Activated naive CD4-positive, alpha-beta T cell (primary cell): Measurements from ENCODE around the gene PRDM16.

Experiments used
- DNase-seq, 4 experiments: peaks; one replicate each; lab custom pipeline; 2025; lab: John Stamatoyannopoulos, UW

PRDM16 gene

DNA sequence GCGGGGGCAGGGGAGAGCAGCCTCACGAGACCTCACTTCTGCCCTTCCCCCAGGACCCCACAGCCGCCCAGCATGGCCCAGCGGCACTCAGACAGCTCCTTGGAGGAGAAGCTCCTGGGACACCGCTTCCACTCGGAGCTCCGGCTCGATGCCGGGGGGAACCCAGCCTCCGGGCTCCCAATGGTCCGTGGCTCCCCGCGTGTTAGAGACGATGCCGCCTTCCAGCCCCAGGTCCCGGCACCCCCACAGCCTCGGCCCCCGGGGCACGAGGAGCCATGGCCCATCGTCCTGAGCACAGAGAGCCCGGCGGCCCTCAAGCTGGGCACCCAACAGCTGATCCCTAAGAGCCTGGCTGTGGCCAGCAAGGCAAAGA is 394.0 kb downstream of the PRDM16 start:
- no peak for DNase-seq

GRCh38 chr1:3463408-3463863 is 394.4 kb downstream of the PRDM16 start:
- DNase-seq, result no peak

- no peak for DNase-seq
Measured at GRCh38 chr1:3463891-3464648, 395.1 kb downstream of the PRDM16 start.

DNA sequence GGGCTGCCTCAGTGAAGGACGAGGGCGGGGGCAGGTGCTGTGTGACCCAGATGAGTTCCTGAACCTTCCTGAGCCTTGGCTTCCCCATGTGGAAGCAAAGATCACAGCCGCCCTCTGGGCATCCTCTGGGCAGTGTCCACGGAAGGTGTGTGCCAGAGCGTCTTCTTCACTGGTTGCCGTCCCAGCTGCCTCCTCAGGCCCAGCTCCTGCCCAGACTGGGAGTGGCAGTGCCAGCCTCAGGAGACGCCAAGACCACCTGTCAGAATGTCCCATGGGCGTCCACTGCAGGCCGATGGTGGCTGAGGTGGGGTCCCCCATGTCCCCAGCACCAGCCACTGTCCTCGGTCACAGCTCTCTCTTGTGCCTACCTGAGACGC is 395.6 kb downstream of the PRDM16 start:
- DNase-seq, result no peak

DNA sequence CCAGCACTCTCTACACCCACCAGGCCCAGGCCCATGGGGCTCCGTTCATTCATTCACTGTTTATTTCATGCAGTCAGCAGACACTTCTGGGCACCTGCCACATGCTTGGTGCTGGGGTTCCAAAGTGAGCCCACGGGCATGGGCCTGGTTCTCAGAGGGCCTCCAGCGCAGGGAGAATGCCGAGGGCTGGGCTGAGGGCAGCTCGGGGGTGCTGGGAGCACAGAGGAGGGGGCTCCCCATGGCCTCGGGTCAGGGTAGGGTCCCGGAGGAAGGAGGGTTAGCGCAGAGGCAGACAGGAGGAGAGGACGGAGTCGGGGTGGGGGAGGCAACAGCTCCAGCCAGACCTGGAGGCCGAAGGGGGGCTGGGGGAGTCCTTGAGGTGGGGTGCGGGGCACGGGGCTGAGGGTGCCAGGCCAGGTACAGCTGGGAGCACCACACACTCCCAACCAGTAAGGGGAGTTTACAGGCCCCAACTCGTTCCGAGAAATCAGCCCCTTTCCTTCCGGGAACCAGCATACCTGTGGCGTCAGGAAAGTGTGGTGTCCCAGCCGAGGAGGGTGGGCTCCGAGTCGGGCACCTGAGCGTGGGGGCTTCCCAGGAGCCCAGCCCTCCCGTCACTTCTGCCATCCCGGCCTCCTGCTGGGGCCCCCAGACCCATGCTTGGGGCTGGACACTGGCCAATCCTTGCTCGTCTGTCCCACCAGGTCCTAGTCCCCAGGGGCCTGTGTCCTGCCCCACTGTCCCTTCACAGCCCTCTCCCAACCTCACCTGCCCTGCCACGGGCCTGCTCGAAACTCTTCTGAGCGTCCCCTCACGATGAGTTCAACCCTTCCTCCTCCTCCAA is 396.3 kb downstream of the PRDM16 start:
- no peak for DNase-seq

DNA sequence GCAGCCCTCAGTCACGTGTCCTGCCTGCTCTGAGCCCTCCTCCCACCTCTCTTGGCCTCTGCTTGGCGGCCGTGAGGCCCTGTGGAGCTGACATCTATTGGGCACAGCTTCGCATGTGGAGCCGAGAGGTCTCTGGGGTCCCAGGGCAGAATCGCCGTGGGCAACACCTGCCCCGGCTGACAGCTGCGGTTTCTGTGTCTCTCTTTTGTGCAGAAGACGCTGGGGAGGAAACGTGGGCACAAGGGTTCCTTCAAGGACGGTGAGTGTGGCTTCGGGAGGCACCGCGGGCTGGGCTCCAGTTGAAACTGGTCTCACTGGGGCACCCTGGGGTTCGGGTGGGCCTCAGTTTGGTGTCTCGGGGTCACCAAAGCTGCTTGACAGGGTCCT is 396.9 kb downstream of the PRDM16 start:
- DNase-seq, result no peak

DNA sequence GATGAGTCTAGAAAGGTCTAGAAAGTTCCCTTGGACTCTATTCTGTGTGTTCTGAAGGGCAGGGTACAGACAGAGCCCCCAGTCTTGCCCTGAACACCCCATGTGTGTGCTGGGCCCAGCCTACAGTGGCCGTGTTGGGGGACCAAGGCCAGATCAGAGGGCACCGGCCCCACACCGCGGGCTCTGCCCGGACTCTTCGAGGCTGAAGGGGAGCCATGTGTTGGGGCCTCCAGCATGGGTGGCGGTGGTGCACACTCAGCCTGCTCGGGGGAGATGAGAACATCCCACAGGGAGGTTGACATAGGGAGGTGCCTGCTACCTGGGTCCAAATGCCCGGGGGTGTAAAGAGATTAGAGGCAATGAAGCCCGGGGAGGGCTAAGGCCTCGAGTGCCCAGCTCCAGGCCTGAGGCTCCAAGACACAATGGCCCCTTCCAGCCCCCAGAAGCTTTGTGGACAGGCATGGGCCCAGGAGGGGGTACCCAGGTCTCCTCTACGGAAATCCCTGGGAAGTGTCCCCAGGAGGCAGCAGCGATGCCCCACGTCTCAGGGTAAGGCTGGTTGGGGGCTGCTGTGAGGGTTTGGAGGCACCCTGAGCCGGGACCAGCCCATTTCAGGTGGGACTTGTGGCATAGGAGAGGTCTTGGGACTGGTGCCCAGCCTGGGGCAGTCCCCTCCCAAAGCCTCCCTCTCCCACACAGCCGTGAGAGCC is 397.5 kb downstream of the PRDM16 start:
- no peak for DNase-seq

GRCh38 chr1:3467096-3468036 is 398.4 kb downstream of the PRDM16 start:
- DNase-seq, result no peak

DNA sequence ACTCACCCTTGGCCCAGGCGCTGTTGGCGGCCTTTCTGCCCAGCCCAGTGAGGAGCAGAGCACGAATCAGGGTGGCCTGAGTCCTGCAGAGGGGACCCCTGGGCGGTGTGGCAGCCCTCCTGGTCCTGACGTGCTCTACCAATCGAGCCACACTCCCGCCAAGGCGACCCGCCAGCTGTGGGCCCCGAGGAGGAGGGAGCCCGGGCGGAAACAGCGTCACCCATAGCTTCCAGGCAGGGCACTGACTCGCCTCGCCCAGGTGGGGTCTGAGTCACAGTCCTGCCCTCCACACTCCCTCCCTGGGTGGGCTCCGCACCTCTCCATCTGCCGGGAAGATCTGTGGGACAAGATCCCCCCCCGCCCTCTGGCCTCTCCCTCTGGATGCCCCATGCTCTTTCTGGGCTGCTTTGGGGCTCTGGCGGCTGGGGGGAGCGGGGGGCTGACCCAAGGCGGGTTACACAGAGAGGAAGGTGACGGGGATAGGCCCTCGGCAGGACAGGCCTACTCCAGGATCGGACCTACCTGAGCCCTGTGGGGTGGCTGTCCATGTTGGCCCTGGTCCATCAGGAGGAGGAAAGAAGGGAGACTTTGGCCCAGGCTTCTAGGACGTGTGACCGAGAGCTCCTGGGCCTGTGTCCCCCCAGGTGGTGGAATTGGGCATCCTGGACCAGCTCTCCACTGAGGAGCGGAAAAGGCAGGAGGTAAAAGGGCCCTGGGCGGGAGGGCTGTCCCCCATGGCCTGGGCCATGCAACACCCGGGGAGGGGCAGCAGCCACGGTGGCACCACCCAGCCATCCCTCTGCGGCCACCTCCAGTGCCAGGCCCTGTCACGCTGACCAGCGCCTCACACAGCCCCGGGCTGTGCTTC is 399.5 kb downstream of the PRDM16 start:
- no peak for DNase-seq

DNA sequence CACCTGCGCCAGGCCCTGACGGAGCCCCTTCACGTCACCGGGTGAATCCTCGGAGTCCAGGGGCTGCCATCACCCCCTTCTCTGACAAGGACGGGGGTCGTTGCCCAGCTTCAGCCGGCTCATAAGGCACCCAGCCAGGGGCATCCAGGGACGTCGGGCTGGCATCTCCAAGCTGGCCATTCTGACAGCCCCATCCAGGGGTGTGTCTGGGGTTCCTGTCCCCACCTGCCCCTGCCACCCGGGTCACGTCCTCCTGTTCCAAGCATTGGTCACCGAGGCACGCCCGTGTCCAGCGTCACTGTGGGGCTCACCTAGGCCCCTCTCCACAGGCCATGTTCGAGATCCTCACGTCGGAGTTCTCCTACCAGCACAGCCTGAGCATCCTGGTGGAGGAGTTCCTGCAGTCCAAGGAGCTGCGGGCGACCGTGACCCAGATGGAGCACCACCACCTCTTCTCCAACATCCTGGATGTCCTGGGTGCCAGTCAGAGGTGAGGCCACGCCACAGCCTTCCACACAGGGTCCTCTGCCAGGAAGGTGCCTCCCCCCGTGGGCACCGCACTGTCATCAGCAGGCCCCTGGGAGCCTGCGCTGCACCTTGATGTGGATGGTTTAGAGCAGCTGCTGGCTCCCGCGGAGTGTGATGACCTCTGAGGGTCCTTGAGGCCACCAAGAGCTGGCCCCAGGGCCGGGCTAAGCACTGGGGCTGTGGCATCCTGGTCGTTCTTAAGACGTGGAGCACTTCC is 400.3 kb downstream of the PRDM16 start:
- DNase-seq, result no peak

GRCh38 chr1:3469849-3470649 is 401.0 kb downstream of the PRDM16 start:
- DNase-seq, result no peak

DNA sequence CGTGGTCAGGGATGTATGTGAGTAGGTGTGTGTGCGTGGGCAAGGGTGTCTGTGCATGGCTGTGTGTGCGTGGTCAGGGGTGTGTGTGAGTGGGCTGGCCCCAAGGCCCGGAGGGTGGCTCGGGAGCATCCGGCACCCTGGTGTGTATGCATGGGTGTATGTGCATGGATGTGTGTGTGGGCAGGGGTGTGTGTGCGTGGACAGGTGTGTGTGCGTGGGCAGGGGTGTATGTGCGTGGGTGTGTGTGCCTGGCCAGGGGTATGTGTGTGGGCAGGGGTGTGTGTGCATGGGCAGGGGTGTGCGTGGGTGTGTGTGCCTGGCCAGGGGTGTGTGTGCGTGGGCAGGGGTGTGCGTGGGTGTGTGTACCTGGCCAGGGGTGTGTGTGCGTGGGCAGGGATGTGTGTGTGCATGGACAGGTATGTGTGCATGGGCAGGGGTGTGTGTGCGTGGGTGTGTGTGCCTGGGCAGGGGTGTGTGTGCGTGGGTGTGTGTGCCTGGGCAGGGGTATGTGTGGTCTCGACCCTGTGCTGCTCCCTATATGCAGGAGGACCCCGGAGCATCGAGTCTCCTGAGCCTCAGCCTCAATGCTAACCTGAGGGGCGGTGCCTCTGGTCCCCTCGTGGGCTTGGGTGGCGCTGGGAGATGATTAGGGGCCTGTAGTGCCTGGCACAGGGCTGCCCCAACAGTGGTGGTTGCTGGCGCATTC is 401.8 kb downstream of the PRDM16 start:
- DNase-seq, result no peak

DNA sequence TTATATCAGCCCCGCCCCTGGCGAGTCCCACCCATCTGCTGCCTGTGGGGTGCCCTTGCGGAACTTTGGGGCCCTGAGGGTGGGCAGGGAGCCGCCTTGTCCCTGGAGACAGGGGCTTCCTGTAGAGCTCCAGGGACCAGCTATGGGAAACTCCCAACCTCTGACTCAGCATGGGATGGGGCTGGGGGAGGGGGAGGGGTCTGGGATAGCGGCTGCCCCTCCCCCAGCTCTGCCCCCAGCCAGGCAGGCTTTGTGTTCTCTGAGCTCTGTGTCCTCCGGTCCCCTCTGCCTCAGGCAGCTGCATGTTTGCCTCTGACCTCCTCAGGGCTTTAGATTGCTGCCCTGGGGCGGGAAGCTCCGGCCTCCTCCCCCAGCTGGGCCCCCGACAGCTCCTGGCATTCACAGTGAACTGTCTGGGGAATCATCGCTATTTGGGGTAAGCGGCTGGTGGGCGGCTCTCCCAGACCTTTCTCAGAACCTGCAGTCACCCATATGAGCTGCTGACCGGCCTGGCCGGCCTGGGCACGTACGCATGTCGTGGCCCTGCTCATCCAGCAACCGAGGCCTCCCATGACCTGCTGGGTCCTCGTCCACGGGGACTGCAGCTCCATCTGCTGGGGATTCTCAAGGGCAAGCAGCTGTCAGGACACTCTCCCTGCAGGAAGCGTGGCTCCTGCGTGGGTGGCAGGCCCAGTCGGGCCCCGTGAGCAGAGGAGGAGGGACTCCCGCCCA is 402.5 kb downstream of the PRDM16 start:
- no peak for DNase-seq

GRCh38 chr1:3472088-3472850 is 403.3 kb downstream of the PRDM16 start:
- no peak for DNase-seq

- DNase-seq, result no peak
Measured at GRCh38 chr1:3472906-3473305, 403.9 kb downstream of the PRDM16 start.

DNA sequence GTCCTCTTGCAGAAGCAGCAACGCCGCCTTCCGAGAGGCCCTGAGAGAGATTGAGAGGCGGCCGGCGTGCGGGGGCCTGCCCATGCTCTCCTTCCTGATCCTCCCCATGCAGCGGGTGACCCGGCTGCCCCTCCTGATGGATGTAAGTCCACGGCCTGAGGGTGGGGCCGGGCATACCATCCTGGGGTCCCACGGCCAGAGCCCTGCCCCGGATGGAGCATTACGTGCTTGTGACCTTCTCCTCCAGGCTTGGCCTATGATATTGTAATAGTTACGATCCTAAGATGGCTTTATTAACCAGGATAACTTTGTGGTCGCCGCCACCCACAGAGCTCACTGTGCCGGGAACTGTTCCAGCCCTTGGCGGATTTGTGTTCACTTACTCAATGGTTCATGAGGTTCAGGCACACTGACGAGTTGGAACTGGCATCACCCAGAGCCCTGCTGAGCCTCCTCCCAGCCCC is 404.4 kb downstream of the PRDM16 start:
- DNase-seq, result no peak

DNA sequence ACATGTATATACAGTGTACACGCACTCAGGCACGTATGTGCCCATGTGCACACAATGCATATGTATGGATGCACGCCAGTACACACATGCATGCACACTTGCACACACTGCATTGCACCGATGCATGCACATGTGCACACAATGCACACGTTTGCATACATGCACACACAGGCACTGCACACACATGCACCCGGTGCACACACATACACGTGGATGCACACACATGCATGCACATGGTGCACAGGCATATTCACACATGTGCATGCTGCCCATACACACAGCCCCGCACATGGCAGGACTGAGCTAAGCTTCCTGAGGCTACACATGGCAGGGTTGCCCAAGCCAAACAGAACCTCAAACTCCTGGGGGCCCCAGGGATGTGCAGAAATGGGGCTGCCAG is 405.0 kb downstream of the PRDM16 start:
- DNase-seq, result no peak
